Measurements from ENCODE around the gene PITX1. TPM values are rescaled to one million over a fixed set of nuclear protein-coding genes. Genes with fewer than 3 reads are reported as not detected.
A peak's percentile ranks its signal among the peaks of the same experiment; 100 is the strongest.

The PITX1 gene
- total RNA-seq, 1 donor from 2014 or later, result not detected

GRCh38 chr5:135064235-135064570, 30.2 kb upstream of the PITX1 start:
- no peaks in the 10 kb centered on the region for H3K4me1 ChIP-seq
- H3K36me3 ChIP-seq, result no peaks in the 10 kb centered on the region
- no peak for TF ChIP-seq CTCF (IDR thresholded peaks at IDR 0.05)
- intact Hi-C loops (cut with DNase I), result no loop called here
- H3K27me3 ChIP-seq, result no peaks in the 10 kb centered on the region
- no peak overlapping the region for H3K4me3 ChIP-seq
- no peak for ATAC-seq
- peak; percentile 21 for DNase-seq
- no peak overlapping the region for H3K27ac ChIP-seq
- no peaks in the 10 kb centered on the region for H3K9me3 ChIP-seq

- no peaks in the 10 kb centered on the region for H3K27me3 ChIP-seq
- DNase-seq (peak; percentile 51), ATAC-seq (no peak)
- intact Hi-C loops (cut with DNase I), result no loop called here
- no peak for TF ChIP-seq CTCF (IDR thresholded peaks at IDR 0.05)
- no peaks in the 10 kb centered on the region for H3K9me3 ChIP-seq
- no peak overlapping the region for H3K27ac ChIP-seq
- no peaks in the 10 kb centered on the region for H3K36me3 ChIP-seq
- H3K4me1 ChIP-seq, result no peaks in the 10 kb centered on the region
- H3K4me3 ChIP-seq, result no peak overlapping the region
These were observed 29.6 kb upstream of the PITX1 start for GRCh38 chr5:135063511-135064234.

- intact Hi-C loops (cut with DNase I), result no loop called here
- Histone ChIP-seq H3K9me3 (no peaks in the 10 kb centered on the region), H3K27ac (no peak overlapping the region), H3K27me3 (no peaks in the 10 kb centered on the region), H3K4me1 (no peaks in the 10 kb centered on the region), H3K36me3 (no peaks in the 10 kb centered on the region), H3K4me3 (no peak overlapping the region)
- no peak for DNase-seq
- no peak for ATAC-seq
- TF ChIP-seq CTCF (IDR thresholded peaks at IDR 0.05), result no peak
These were observed 29.0 kb upstream of the PITX1 start for GRCh38 chr5:135063056-135063445.

- no peak for TF ChIP-seq CTCF (IDR thresholded peaks at IDR 0.05)
- Histone ChIP-seq H3K4me3 (no peak overlapping the region), H3K9me3 (no peaks in the 10 kb centered on the region), H3K27ac (no peak overlapping the region), H3K4me1 (no peaks in the 10 kb centered on the region), H3K36me3 (no peaks in the 10 kb centered on the region), H3K27me3 (peaks cover 2% of the 10 kb centered on the region)
- ATAC-seq (no peak), DNase-seq (no peak)
- intact Hi-C loops (cut with DNase I), result no loop called here
These were observed 28.4 kb upstream of the PITX1 start for GRCh38 chr5:135062216-135063055.

GRCh38 chr5:135061001-135061400, 27.0 kb upstream of the PITX1 start:
- H3K36me3 ChIP-seq, result no peaks in the 10 kb centered on the region
- H3K27ac ChIP-seq, result no peak overlapping the region
- peaks cover 4% of the 10 kb centered on the region for H3K27me3 ChIP-seq
- no peaks in the 10 kb centered on the region for H3K9me3 ChIP-seq
- no peak for TF ChIP-seq CTCF (IDR thresholded peaks at IDR 0.05)
- no peak overlapping the region for H3K4me3 ChIP-seq
- intact Hi-C loops (cut with DNase I), result no loop called here
- DNase-seq (no peak), ATAC-seq (no peak)
- no peaks in the 10 kb centered on the region for H3K4me1 ChIP-seq

Data from upper lobe of right lung (tissue), 1 donor.